ENCODE measurements around the gene EIF3J. TPM values are rescaled to one million over a fixed set of nuclear protein-coding genes. Genes with fewer than 3 reads are reported as not detected.

Gene EIF3J
- total RNA-seq, 1 donor = 71.6 TPM

GRCh38 chr15:44565387-44566154 is 28.6 kb downstream of the EIF3J start:
- Histone ChIP-seq H3K4me3 (ENCODE audit: low read length) (no peak overlapping the region), H3K4me1 (ENCODE audit: insufficient read depth, low read length) (no peaks in the 10 kb centered on the region), H3K27me3 (ENCODE audit: insufficient read depth, low read length) (no peaks in the 10 kb centered on the region), H3K9me3 (ENCODE audit: low read depth, low read length) (no peaks in the 10 kb centered on the region)

DNA sequence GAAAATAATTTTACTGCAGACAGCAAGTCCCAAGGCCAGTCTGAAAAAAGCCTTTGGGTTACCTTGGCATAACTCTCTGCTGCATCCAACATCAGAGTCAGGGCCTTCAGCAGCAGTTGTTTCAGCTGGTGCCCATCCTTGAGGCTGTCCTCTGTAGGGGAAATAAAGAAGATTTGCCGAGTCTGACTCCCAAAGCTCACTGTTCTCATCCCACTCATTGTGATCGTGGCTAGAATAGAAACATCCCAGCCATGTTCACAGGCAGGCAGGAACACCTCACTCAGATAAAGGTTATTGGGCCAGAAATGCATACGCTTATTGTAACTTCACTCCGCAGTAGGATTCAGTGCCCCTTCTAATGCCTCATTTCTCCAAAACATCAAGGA is 29.2 kb downstream of the EIF3J start:
- H3K4me1 ChIP-seq (ENCODE audit: insufficient read depth, low read length) = no peaks in the 10 kb centered on the region
- H3K27me3 ChIP-seq (ENCODE audit: insufficient read depth, low read length) = no peaks in the 10 kb centered on the region
- H3K4me3 ChIP-seq (ENCODE audit: low read length) = no peak overlapping the region
- H3K9me3 ChIP-seq (ENCODE audit: low read depth, low read length) = no peaks in the 10 kb centered on the region

DNA sequence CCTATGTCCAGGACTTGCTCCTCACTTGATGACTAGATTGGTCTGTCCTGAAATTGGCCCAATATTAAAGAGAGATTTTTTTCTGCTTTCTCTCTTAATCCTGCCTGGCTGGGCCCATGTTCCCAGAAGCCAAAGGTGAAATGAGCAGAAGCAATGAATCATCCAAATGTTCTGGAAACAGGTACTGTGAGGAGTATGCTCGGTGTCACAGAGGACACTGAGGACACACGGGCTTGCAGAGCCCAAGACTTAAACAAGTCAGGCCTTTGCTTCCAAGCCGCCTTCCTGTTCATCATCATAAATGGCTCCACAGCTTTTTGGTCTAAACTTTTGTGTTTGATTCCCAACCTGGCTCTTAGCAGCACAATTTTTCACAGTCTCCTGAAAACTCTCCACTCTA is 31.4 kb downstream of the EIF3J start:
- no peaks in the 10 kb centered on the region for H3K9me3 ChIP-seq (ENCODE audit: low read depth, low read length)
- no peaks in the 10 kb centered on the region for H3K4me1 ChIP-seq (ENCODE audit: insufficient read depth, low read length)
- H3K27me3 ChIP-seq (ENCODE audit: insufficient read depth, low read length) = no peaks in the 10 kb centered on the region
- no peak overlapping the region for H3K4me3 ChIP-seq (ENCODE audit: low read length)

- Histone ChIP-seq H3K4me3 (ENCODE audit: low read length) (no peak overlapping the region), H3K27me3 (ENCODE audit: insufficient read depth, low read length) (no peaks in the 10 kb centered on the region), H3K4me1 (ENCODE audit: insufficient read depth, low read length) (no peaks in the 10 kb centered on the region), H3K9me3 (ENCODE audit: low read depth, low read length) (no peaks in the 10 kb centered on the region)
Observed at GRCh38 chr15:44569316-44569715, 32.4 kb downstream of the EIF3J start.

- Histone ChIP-seq H3K4me3 (ENCODE audit: low read length) (no peak overlapping the region), H3K27me3 (ENCODE audit: insufficient read depth, low read length) (no peaks in the 10 kb centered on the region), H3K9me3 (ENCODE audit: low read depth, low read length) (no peaks in the 10 kb centered on the region), H3K4me1 (ENCODE audit: insufficient read depth, low read length) (no peaks in the 10 kb centered on the region)
Observed at GRCh38 chr15:44570361-44570760, 33.4 kb downstream of the EIF3J start.

DNA sequence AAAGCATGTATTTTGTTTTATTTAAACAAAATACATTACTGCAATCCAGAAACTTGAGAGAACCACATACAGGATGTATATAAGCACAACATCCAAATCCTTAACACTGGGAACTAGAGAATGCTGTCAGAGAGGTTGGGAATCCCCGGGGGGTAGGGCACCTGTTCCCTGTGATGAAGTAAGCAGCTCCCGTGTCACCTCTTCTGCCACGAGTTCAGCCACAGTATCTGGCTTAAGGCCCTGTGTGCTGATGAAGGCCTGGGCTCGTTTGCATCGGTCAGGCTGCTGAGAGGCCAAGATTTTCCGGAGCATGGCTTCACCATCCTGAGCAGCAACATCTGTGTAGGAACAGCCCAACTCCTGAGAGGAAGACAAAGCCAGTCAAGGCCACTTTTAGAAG is 36.4 kb downstream of the EIF3J start:
- Histone ChIP-seq H3K4me3 (ENCODE audit: low read length) (no peak overlapping the region), H3K27me3 (ENCODE audit: insufficient read depth, low read length) (no peaks in the 10 kb centered on the region), H3K9me3 (ENCODE audit: low read depth, low read length) (no peaks in the 10 kb centered on the region), H3K4me1 (ENCODE audit: insufficient read depth, low read length) (peaks cover 3% of the 10 kb centered on the region)

DNA sequence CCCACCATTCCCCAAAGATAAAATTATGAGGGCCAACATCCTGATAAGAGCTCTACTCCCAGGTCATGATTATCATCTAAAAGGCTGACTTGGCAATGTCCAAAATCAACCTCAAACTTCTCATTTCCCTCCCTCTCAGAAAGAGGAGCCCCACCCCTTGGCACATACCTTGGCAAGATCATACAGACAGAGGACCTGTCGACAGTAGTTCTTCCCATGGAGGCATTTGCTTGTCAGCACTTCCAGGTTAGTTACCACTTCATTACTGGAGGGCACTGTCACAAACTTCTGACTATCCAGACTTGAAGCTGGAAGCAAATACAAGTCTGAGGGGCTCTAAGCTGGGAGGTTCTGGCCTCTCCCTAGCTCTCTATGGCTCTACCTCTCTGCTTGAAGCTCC is 37.8 kb downstream of the EIF3J start:
- H3K9me3 ChIP-seq (ENCODE audit: low read depth, low read length) = no peaks in the 10 kb centered on the region
- H3K4me3 ChIP-seq (ENCODE audit: low read length) = no peak overlapping the region
- no peaks in the 10 kb centered on the region for H3K27me3 ChIP-seq (ENCODE audit: insufficient read depth, low read length)
- peaks cover 12% of the 10 kb centered on the region for H3K4me1 ChIP-seq (ENCODE audit: insufficient read depth, low read length)

- H3K4me3 ChIP-seq (ENCODE audit: low read length) = no peak overlapping the region
- H3K27me3 ChIP-seq (ENCODE audit: insufficient read depth, low read length) = no peaks in the 10 kb centered on the region
- H3K4me1 ChIP-seq (ENCODE audit: insufficient read depth, low read length) = peaks cover 12% of the 10 kb centered on the region
- no peaks in the 10 kb centered on the region for H3K9me3 ChIP-seq (ENCODE audit: low read depth, low read length)
Observed at GRCh38 chr15:44580105-44580504, 43.2 kb downstream of the EIF3J start.

DNA sequence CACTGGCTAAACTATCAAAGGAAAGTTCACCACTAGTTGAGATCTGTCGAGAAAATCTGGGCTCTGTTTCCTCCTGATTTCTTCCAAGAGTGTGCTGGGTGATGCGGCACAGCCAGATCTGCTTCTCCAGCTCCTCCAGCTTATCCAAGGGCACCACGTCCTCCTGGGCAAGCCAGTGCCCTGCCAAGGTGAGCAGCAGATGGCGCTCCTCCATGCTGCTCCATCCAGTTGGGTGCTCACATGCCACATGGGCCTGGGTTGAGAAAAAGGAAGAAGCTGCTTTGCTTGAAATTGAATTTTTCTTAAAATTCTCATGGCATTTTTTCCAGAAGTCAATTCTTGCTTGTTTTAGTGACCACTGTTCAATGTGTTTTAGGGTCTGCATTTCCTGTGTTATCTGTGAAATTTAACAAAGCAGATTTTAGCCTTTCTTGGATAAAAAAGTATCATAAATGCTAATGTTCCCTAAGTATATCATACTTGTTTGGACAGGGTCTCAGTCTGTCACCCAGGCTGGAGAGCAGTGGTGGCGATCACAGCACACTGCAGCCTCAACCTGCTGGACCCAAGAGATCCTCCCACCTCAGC is 47.3 kb downstream of the EIF3J start:
- Histone ChIP-seq H3K9me3 (ENCODE audit: low read depth, low read length) (no peaks in the 10 kb centered on the region), H3K4me1 (ENCODE audit: insufficient read depth, low read length) (peaks cover under 1% of the 10 kb centered on the region)

GRCh38 chr15:44585633-44586032 is 48.7 kb downstream of the EIF3J start:
- H3K4me3 ChIP-seq (ENCODE audit: low read length) = no peak overlapping the region
- H3K27me3 ChIP-seq (ENCODE audit: insufficient read depth, low read length) = no peaks in the 10 kb centered on the region
- H3K4me1 ChIP-seq (ENCODE audit: insufficient read depth, low read length) = no peaks in the 10 kb centered on the region
- no peaks in the 10 kb centered on the region for H3K9me3 ChIP-seq (ENCODE audit: low read depth, low read length)

More for the DNA sequence above, 47.3 kb downstream of the EIF3J start:
- Histone ChIP-seq H3K27me3 (ENCODE audit: insufficient read depth, low read length) (no peaks in the 10 kb centered on the region), H3K4me3 (ENCODE audit: low read length) (no peak overlapping the region)

- Histone ChIP-seq H3K27me3 (ENCODE audit: insufficient read depth, low read length) (no peaks in the 10 kb centered on the region), H3K4me3 (ENCODE audit: low read length) (no peak overlapping the region), H3K4me1 (ENCODE audit: insufficient read depth, low read length) (no peaks in the 10 kb centered on the region), H3K9me3 (ENCODE audit: low read depth, low read length) (no peaks in the 10 kb centered on the region)
Observed at GRCh38 chr15:44588541-44588940, 51.6 kb downstream of the EIF3J start.

DNA sequence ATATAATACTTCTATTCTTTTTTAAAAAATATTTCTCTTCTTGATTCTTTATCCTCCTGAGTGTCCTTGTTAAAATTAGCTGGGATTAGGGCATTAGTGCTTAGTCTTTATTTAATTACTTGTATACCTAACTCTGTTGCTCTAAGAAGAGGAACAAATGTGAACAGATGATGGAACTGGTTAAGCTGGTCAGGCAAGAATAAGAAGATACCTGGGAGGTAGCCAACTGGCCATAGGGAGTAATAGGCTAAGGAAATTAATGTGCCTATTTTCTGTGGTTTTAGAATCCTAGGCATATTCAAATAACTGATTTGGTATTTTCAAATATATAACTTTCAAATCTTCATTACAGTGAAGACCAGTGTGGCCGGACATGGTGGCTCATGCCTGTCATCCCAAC is 54.4 kb downstream of the EIF3J start:
- Histone ChIP-seq H3K9me3 (ENCODE audit: low read depth, low read length) (no peaks in the 10 kb centered on the region), H3K27me3 (ENCODE audit: insufficient read depth, low read length) (no peaks in the 10 kb centered on the region), H3K4me3 (ENCODE audit: low read length) (no peak overlapping the region), H3K4me1 (ENCODE audit: insufficient read depth, low read length) (no peaks in the 10 kb centered on the region)

DNA sequence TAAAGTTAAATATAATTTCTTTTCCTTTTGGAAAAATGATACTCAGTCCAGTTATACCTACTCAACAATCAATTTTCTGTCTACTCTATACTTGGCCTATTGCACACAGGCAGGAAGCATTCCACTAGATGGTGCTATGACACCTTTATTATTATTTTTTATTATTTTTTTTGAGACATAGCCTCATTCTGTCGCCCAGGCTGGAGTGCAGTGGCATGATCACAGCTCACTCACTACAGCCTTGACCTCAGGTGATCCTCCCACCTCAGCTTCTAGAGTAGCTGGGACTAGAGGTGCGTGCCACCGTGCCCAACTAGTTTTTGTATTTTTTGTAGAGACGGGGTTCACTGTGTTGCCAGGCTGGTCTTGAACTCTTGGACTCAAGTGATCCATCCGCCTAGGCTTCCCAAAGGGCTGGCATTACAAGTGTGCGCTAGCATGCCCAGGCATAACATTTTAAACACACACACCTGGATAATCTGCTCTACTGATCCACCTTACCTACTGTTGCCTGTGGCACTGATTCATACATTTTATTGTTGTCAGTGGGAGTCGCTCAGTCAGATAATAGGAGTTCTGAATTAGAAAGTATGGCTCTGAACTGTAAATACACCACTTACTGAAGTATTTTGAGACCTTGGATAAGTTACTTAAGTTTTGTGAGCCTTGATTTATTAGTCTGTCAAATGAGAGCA is 56.2 kb downstream of the EIF3J start:
- Histone ChIP-seq H3K4me1 (ENCODE audit: insufficient read depth, low read length) (no peaks in the 10 kb centered on the region), H3K9me3 (ENCODE audit: low read depth, low read length) (no peaks in the 10 kb centered on the region), H3K27me3 (ENCODE audit: insufficient read depth, low read length) (no peaks in the 10 kb centered on the region), H3K4me3 (ENCODE audit: low read length) (no peak overlapping the region)

DNA sequence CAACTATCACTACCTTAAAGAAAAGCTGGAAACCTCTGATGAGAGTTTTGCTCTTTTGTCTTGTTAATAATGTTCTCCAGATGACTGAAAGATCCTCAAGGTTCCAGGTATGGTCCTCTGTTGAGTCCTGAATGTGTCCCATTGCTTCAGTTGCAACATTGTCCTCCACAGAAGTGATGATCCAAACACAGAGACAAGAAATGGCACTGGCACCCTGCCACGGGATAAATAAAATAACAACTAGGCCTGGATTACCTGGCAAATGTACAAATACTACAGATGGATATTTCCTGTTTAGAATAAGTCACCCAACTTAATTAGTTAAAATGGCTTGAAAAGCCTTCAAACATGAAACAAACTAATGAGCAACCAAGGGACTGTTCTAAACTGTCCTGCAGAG is 58.3 kb downstream of the EIF3J start:
- Histone ChIP-seq H3K4me3 (ENCODE audit: low read length) (no peak overlapping the region), H3K27me3 (ENCODE audit: insufficient read depth, low read length) (no peaks in the 10 kb centered on the region), H3K9me3 (ENCODE audit: low read depth, low read length) (no peaks in the 10 kb centered on the region)

GRCh38 chr15:44595656-44596510 is 58.9 kb downstream of the EIF3J start:
- Histone ChIP-seq H3K27me3 (ENCODE audit: insufficient read depth, low read length) (no peaks in the 10 kb centered on the region), H3K4me1 (ENCODE audit: insufficient read depth, low read length) (no peaks in the 10 kb centered on the region), H3K4me3 (ENCODE audit: low read length) (no peak overlapping the region), H3K9me3 (ENCODE audit: low read depth, low read length) (no peaks in the 10 kb centered on the region)

More for the DNA sequence above, 58.3 kb downstream of the EIF3J start:
- H3K4me1 ChIP-seq (ENCODE audit: insufficient read depth, low read length) = no peaks in the 10 kb centered on the region
